Hepatic stellate cell (primary cell): ENCODE measurements around the gene B2M.
"Not testable (repeated sequence)": the region's sequence is repeated elsewhere in the genome, so short reads cannot be mapped to it uniquely, and the experiment has no call there.

Experiments
- DNase-seq: peaks from one replicate; pipeline ENCODE4 v3.0.0; 2011; ENCODE audit warnings: low spot score

B2M gene

DNA sequence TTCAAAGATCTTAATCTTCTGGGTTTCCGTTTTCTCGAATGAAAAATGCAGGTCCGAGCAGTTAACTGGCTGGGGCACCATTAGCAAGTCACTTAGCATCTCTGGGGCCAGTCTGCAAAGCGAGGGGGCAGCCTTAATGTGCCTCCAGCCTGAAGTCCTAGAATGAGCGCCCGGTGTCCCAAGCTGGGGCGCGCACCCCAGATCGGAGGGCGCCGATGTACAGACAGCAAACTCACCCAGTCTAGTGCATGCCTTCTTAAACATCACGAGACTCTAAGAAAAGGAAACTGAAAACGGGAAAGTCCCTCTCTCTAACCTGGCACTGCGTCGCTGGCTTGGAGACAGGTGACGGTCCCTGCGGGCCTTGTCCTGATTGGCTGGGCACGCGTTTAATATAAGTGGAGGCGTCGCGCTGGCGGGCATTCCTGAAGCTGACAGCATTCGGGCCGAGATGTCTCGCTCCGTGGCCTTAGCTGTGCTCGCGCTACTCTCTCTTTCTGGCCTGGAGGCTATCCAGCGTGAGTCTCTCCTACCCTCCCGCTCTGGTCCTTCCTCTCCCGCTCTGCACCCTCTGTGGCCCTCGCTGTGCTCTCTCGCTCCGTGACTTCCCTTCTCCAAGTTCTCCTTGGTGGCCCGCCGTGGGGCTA, at the start of gene B2M, which contains the start of gene PATL2:
TSS of gene B2M (plus strand) at position 422 of the 647 bp plus-strand sequence. CDS start at position 452, 30 bp downstream.
TSS of gene PATL2 (minus strand) at position 228 of the 647 bp plus-strand sequence. CDS start 34,833 bp downstream, outside the sequence.
- DNase-seq, result peak; percentile 85

DNA sequence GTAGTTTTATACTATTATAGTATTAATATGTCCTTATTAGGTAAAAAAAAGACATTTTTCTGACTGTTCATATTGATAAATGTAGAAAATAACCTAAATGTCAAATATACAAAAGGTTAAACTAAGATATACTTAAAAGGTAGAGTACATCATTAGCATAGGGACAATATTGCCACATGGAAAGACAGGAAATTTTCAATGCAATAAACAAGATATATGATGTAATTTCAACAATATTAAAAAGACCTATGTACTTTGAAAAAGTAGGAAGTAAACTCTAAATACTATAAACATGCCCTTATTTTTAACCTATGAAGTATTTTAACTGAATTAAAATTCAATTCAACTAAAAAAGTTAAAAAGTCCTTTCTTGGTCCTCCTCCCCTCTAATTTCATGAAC, 49.7 kb upstream of the B2M start:
- no peak for DNase-seq

DNA sequence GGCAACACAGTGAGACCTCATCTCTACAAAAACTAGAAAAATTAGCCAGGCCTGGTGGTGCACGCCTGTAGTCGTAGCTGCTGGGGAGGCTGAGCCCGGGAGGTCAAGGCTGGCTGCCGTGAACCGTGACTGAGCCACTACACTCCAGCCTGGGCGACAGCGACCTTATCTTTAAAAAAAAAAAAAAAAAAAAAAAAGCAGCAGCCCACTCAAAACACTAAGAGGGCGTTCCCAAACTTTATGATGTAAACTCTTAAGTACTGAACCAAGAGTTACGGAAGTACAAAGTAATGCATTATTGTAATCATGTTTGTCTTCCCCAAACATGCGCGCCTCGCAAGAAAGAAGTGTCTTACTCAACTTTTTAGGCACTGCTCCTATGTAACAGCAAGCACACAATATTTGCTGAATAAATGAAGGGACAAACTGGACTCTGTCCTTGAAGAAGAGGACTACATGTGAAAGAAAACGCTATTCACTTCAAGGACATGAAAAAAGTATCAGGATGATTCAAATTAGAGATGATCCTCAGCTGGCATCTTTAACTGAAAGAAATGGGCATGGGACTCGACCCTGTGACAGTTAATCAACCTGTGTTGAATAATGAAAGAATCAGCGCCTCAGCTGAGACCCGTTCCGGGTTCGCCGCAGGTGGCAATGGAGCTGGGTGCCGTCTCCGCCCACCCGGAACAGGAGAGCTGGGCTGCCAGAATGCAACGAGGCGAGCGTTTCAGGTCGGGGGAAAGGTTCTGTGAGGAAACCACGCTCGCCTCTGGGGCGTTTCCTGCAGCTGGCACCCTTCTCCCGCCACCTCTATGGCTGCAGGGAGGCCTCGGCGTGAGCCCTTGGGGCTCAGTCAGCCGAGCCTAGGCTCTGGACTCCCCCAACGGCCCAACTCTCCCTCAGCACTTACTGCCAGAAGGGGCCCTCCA, 48.6 kb upstream of the B2M start:
- DNase-seq, result peak; percentile 45

DNA sequence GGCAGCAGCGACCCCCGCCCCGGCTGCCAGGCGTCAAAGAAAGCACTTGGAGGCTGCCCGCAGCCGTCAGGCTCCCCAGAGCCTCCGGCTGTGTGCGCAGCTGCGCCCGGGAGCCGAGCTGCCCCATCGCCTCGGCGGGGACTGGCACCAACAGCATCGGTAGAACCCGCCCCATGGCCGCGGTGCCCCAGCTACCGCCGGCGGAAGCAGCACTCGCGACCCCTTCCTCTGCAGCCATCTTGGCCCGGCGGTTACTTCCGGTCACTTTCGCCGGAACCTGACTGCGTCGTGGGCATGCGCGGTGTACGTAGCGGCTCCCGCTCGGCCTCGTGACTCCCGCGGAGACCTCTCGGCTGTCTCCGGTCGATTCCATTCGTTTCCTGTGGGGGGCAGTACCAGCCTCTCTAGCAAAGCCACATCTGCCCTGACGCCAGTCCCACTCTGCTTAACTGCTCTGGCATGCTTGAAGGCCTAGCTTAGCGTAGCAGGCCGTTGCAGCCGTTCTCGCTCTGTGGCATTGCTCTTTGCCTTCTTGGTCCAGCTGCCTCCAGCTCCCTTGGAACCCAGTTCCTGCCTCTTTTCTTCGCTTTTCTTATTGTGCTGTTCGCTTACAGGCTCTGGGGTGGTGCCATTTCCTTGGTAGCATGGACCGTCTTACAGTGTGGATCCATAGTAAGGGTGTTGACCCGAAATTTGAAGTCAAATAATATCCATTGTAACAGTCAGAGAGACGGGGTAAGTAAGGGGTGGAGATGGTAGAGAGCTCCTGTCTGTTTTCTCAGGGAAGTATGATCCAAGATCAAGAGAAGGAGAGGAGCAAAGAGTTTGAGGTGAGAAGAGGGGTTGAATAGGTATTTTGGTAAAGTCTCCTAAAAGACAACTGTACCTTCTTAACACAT, 47.7 kb upstream of the B2M start, which contains the start of gene SPG11:
TSS of gene SPG11 (minus strand) at position 253 of the 899 bp plus-strand sequence. CDS start at position 238, 15 bp downstream.
- peak; percentile 92 for DNase-seq

DNA sequence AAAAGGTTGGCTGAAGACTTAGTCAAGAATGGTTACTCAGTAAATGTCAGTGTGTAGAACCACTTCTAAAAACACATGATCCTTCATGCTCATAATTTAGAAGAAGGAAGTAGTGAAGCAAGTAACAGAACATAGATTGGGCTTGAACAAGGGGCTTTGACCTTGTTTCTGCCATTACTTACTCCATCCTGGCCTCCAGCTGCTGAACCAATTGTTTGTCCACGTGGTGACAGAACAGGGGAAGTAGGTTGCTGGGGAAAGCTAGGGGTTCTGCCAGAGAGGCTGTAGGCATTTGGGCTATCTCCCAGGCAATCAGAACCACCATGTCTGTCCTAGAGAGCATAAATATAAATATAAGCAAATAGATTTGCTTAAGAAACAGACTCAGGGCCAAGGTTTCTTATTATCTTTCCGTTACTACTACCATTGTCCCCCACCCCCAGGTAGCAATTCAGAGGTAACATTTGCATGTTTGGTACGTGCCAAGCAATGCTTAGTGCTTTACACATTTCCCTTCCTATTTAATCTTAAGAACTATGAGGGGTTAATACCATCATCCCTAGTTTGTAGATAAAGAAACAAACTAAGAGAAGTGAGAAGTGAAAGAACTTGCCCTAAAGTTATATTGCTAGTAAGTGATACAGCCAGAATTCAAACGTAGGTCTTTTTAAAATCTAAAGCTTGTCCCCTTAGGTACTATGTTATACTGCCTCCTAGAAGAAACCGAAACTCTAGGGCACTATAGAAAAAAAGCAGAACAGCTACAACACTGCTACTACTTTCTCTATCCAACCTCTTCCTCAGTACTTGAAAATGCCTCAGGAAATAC, 44.9 kb upstream of the B2M start:
- DNase-seq, result no peak

DNA sequence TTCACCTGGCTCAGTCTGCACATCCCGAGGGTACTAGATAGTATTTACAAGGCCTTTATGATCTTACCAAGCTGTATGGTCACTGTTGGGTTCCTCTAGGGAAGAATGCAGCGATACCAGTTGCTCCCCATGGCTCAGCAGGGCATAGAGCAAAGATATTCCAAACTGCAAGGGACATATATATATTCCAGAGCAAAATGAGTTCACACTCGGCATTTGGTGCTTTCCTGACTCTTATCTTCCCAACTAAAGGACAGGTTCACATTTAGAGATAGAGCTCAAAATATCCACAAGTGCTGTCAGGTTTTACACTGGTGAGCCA, 44.3 kb upstream of the B2M start:
- no peak for DNase-seq

DNA sequence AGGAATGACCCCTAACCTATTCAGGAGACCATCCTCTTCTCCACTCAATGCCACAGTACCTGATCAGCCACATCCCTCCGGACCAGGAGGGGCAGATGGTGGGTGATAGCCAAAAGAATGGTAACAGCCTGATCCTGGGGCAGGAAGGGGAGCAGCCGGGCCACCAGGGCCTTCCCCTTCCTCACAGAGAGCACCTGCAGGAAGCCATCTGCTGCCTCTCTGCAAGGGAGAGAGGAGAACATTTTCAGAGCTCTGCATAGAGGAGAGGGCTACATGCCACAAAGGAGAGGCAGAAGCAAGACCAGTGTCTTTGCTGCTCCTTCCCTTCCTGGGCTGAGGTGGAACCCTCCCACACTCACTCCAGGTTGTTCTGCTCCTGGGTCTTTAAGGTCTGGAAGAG, 42.4 kb upstream of the B2M start:
- no peak for DNase-seq

DNA sequence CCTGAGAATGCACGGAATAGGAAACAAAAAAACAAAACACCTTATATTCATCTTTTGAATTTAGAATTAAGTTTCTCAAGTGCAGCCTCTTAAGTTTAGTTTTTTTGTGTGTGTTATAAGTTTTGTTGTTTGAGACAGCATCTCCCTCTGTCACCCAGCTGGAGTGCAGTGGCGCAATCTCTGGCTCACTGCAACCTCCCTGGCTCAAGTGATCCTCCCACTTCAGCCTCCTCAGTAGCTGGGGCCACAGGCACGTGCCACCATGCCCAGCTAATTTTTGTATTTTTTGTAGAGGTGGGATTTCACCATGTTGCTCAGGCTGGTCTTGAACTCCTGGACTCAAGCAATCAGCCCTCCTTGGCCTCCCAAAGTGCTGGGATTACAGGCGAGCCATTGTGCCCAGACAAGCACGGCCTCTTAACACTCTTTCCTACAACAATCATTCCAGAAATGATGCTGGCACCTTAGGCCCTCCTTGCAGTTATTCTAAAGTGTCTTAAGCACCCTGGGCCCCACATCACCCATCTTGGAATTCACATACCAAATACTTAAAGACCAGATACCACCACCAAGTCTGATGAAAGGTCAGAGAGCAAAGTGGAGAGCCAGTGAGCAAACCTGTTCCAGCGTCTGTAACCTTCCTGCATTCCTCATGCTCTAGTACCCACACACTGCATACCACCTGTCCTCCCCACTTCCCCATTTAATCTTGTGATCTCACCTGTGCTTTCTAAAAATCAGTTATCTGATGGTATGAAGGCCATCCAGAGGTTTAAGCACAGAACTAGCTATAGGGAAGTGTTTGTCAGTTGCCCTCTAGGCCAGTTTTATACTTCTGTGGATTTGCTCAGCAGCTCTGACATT, 41.0 kb upstream of the B2M start:
- DNase-seq, result no peak

DNA sequence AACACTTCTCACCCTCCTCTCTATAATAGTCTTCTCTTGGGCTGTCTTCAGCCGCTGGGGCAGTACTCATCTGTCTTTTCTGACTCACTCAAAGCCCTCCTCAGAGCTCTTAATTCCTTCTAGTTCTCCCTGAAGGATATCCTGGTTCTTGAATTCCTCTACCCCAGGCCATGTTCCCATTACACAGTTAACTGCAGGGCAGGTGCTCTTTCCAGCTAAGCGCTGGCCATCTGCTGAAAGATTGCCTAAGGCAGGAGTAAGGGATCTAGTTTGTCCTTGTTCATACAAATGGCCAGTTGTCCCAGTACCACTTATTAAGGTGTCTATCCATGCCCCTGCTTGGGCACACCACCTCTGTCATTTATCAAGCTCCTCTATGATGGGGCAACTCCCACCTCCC, 37.7 kb upstream of the B2M start:
- DNase-seq, result no peak

DNA sequence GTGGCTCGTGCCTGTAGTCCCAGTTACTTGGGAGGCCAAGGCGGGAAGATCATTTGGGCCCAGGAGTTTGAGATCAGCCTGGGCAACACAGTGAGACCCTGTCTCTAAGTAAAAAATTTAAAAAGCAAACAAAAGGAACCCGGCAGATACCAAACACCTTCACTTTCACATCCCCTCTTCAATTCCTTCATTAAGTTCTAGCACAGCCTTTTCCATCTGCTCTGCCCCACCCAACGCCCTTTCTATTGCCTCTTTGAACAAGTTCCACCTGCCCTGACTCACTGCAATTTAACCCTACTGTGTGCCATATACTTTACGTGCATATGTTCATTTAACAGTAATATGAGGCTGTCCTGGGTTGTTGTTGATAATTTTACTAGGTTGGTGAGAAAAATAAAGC, 35.4 kb upstream of the B2M start:
- no peak for DNase-seq

DNA sequence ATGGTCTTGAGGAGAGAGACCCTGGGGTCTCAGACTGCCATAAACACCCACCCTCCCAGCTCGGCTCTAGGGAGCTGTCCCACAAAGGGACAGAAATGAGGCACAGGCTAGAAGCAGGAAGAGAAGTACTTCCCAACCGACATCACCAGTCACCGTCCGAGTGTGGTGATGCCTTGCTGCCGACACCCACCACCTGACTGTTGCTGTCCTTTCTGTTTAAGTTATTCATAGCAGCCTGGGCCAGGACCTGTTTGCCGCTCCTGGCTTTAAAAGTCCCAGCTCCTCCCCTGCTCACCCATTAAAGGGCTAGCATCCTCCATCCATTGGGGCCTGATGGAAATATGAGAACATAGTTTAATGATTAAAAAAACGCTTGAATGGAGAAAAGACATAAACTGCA, 34.6 kb upstream of the B2M start:
- DNase-seq, result no peak

DNA sequence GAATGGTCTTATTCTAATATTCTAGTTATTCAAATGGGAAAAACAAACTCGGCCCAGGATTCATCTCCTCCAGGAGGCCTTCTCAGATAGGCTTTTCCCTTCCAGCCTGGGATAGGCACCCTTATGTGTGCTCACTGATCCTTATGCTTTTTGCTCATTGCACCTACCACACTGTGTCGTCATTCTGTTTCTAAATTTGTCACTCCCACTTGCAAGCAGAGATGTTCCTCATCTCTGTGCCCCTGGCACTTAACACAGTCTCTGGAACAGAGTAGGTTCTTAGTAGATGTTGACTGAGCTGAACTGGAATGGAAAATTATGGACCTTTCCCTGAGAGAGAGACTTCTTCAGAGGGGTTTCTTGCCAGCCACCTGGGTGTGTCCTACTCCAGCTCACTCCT, 29.1 kb upstream of the B2M start:
- DNase-seq, result no peak

DNA sequence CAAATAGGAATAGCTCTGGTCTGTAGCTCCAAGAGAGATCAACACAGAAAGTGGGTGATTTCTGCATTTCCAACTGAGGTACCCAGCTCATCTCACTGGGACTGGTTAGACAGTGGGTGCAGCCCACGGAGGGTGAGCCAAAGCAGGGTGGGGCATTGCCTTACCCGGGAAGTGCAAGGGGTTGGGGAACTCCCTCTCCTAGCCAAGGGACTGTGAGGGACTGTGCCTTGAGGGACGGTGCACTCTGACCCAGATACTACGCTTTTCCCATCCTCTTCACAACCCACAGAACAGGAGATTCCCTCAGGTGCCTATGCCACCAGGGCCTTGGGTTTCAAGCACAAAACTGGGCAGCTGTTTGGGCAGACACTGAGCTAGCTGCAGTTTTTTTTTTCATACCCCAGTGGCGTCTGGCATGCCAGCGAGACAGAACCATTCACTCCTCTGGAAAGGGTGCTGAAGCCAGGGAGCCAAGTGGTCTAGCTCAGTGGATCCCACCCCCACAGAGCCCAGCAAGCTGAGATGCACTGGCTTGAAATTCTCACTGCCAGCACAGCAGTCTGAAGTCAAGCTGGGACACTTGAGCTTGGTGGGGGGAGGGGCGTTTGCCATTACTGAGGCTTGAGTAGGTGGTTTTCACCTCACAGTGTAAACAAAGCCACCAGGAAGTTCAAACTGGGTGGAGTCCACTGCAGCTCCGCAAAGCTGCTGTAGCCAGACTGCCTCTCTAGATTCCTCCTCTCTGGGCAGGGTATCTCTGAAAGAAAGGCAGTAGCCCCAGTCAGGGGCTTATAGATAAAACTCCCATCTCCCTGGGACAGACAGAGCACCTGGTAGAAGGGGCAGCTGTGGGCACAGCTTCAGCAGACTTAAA, 28.3 kb upstream of the B2M start:
- not testable (repeated sequence) for DNase-seq

DNA sequence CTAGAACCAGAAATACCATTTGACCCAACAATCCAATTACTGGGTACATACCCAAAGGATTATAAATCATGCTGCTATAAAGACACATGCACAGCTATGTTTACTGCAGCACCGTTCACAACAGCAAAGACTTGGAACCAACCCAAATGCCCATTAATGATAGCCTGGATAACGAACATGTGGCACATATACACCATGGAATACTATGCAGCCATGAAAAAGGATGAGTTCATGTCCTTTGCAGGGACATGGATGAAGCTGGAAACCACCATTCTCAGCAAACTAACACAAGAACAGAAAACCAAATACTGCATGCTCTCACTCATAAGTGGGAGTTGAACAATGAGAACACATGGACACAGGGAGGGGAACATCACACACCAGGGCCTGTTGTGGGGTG, 22.0 kb upstream of the B2M start:
- DNase-seq, result not testable (repeated sequence)

DNA sequence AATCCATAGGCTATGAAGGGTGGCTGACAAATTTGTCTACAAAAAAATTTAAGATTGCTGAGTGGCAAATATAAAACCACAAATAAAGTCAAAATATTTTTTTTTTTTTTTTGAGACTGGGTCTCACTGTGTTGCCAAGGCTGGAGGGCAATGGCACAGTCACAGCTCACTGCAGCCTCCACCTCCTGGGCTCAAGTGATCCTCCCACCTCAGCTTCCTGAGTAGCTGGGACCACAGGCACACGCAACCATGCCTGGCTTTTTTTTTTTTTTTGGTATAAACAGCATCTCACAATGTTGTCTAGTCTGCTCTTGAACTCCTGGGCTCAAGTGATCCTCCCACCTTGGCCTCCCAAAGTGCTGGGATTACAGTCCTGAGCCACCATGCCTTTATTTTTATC, 21.1 kb upstream of the B2M start:
- not testable (repeated sequence) for DNase-seq

DNA sequence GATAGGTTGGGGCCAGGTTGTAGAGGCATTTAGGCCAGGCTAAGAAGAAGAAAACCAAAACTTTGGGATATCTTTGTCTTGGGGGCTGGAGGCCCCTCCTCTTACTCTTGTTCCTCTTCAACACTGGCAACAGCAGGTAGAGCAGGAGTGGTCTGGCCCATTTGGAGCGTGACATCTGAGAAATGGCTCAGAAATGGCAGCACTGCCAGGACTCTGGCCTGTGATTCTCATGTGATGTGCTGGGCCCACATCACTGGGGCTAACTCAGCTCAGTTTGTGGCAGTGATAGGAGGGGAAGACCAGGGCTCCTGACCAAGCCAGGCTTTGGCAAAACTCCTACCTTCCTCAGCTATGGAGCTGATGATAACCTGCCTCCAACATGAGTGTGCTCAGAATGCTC, 18.7 kb upstream of the B2M start:
- no peak for DNase-seq

DNA sequence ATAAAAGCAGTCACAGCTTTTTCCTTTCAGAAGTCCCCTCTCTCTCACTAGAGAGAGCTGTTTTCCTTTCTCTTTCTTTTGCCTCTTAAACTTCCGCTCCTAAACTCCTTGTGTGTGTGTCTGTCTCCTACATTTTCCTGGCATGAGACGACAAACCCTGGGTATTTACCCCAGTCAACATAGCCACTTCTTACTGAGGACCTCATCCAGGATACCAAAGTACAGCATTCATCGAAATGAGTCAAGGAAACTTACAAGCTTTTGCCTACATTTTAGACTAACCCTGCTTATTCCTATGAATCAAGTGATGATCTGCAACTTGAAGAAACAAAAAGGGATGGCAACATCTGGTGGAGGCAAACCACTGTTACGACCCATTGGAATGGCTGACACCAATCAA, 16.9 kb upstream of the B2M start:
- DNase-seq, result no peak

DNA sequence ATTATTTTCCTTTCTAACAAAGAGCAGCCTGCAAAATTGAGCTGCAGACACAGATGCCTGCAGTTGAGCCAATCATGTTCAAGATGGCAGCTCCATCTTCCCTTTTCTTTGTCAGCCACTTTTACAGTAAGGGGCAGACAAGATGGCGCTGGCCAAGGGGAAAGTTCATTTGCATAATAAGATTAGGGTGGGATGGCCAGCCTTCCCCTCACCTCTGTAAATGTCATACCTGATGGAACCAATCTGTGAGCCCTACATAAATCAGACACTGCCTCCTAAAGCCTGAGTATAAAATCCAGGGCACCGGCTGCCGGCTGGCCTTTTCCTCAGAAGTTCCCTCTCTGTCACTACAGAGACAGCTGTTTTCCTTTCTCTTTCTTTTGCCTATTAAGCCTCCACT, 16.0 kb upstream of the B2M start:
- DNase-seq, result no peak

DNA sequence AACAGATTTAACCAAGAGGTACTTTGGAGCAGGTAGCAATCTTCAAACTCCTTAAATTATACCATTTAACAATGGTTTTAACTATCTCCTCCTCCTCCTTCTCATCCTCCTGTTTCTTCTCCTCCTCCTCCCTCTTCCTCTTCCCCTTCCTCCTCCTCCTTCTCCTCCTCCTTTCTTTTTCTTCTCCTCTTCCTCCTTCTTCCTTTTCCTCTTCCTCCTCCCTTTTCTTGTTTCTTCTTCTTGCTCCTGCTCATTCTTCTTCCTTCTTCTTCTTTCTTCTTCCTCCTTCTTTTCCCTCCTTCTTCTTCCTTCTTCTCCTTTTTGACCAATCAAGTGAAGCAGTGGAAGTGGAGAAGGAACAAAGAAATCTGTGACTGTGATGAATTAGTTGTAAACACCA, 14.3 kb upstream of the B2M start:
- DNase-seq, result no peak
